Measurements from ENCODE around the gene PPM1N.
"Not testable (repeated sequence)": the region's sequence is repeated elsewhere in the genome, so short reads cannot be mapped to it uniquely, and the experiment has no call there.

The PPM1N gene

DNA sequence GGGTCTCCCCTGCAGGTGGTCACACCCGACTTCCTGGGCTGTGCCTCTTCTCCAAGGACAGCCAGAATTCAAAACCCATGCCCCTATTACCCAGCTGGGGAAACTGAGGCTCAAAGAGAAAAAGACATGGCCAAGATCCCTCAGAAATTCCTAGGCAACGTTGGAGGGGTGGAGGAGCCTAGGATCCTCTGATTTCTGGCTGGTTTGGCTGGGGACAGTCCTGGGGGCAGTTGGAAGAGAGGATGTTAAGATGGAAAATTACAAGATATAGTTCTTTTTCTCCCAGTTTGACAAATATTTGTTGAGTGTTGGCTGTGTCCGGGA lies 11.4 kb downstream of the PPM1N start:
- DNase-seq = no peak

DNA sequence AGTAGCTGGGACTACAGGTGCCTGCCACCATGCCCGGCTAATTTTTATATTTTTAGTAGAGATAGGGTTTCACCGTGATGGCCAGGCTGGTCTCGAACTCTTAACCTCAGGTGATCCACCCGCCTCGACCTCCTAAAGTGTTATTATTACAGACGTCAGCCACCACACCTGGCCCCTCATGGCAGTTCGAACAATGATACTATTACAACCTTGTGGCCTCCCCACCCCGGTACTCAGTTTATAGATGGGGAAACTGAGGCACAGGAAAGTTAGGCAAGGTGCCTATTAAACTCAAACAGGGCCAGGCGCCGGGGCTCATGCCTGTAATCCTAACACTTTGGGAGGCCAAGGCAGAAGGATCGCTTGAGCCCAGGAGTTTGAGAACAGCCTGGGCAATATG lies 12.1 kb downstream of the PPM1N start:
- not testable (repeated sequence) for DNase-seq

DNA sequence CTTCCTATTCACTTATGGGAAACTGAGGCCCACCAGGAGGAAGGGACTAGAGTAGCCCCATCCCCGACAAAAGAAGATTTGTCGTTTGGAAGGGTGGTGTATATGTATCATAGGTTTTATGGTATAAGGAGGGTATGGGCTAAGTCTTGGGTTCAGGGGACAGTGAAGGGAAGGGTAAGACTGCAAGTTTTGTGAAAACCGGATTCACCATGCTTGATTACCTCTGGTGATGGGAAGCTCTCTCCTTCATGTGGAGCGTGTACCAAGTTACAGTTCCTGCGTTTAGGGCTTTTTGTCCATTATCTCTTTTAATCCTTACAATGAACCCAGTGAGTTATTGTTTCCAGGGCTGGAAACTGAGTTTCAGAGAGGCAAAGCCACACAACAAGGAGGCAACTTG lies 12.8 kb downstream of the PPM1N start:
- no peak for DNase-seq

DNA sequence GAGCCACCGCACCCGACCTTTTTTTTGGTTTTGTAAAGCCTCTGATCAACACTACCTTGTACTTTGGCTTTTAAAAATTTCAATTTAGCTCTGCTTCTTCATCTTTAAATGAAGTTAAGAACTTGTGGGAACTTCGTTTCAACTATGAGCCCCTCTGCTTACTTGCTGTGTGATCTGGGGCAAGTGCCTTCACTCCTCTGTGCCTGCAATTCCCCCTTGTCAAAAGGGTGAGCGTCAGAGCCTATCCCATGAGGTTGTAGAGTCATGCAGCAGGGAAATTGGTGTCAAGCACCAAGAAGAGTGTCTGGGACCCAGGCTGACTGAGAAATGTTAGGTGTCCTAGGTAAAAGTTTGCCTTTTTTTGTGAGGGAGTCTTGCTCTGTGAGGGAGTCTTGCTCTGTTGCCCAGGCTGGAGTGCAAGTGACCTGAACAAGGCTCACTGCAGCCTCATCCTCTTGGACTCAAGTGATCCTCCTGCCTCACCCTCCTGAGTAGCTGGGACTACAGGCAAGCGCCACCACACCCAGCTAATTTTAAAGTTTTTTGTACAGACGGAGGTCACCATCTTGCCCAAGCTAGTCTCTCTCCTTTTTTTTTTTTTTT lies 14.7 kb downstream of the PPM1N start:
- DNase-seq = no peak

DNA sequence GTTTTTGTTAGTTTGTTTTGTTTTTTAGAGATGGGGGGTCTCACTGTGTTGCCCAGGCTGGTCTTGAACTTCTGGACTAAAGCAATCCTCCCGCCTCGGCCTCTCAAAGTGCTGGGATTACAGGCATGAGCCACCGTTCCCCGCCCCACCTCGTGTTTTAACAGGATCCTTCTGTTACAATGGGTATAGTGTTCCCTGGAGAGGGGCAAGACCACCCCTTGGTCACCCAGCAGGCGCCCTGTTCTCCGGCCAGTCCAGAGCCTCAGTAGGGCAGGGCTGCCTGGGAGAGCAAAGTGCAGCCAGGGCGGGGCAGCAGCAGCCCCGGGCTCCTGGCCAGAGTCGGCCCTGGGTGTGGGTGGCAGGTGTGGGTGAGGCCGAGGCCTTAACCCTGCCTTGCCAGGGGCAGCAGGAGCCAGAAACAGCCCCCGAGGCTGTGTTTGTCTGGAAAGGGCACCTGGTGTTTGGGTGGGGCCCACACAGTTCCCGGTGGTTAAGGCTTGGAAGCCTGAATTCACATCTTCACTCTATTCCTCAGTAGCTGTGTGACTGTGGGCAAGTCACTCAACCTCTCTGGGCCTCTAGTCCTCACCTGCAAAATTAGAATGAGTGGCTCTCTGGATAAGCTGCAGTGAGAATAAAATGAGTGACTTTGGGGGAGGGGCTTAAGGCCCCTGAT lies 16.3 kb downstream of the PPM1N start:
- DNase-seq = no peak

DNA sequence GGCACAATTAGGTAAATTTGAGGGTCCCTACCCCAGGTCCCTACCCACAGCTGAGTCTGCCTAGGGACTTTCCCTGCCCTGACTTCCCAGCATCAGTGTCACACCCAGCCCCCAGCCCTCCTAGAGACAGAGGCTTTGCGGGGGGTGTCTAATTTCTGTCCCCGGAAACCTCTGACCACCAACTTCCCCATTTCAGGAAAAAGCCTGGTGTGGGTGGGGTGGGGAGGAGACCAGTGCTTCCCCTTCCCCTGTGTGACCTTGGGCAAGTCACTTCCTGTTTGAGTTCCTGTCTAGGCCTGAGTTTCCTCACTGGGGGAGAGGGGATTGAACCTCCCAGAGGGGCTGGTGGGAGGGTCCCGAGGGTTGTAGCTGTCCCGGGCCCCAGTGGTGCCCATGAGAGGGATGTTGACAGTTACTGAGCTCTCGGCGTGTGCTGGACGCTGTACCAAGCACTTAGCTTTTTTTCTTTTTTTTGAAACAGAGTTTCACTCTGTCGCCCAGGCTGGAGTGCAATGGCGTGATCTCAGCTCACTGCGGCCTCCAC lies 16.9 kb downstream of the PPM1N start:
- no peak for DNase-seq

DNA sequence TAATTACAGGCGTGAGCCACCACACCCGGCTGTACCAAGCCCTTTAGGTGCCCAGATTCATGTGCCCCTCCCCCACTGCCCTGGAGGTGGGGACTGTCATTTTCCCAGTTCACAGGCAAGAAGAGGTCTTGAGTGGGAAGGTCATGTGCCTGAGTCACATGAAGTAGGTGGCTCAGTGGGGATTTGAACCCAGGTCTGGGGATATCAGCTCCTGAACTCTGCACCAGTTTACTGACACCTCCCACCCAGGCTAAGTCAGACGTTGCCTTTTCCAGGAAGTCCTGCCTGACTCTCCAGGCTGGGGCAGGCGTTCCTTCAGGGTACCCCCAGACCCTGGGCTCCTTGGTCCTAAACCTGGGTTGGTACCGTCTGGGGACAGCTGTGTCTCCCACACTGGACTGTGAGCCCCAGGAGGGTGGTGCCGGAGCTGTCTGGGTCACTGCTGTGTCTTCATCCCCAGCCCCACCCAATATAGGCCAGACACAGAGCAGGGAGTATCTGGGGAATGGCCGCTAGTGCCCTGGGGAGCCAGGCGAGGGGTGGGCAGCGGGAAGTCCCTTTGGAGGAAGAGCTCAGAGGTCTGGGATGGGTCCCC lies 17.7 kb downstream of the PPM1N start:
- DNase-seq = no peak

DNA sequence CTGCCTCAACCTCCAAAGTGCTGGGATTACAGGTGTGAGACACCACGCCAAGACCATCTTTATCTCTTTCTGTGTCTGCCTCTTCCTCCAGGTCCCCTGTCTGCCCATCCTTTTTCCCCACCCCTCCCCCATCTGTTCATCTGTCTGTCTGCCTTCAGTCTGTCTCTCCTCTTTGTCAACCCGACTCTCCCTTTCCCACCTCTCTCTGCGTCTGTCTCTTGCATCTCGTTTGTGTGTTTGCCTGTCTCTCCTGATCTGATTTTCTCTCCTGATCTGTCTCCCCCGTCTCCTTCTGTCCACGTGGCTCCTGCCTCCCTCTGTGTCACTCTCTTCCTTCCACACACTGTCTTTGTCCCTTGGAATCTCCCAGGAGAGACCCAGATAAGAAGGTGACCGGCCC lies 19.0 kb downstream of the PPM1N start:
- no peak for DNase-seq

DNA sequence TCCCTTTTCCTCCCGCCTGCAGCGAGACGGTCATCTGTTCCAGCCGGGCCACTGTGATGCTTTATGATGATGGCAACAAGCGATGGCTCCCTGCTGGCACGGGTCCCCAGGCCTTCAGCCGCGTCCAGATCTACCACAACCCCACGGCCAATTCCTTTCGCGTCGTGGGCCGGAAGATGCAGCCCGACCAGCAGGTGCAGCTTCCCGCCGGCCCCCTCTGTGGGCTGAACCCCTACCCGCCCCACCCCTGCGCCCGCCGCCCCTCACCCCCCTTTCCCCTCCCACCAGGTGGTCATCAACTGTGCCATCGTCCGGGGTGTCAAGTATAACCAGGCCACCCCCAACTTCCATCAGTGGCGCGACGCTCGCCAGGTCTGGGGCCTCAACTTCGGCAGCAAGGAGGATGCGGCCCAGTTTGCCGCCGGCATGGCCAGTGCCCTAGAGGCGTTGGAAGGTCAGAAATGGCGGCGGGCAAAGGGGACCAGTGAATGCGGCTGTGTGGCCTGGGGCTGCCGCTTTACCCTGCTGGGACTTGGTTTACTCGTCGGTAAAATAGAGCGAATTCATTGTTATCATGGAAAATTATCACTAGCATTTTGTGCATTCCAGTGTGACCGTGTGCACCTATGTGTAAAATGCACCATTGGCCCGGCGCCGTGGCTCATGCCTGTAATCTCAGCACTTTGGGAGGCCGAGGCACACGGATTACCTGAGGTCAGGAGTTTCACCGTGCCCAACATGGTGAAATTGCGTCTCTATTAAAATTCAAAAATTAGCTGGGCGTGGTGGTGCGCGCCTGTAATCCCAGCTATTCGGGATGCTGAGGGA lies 19.6 kb downstream of the PPM1N start:
- DNase-seq = no peak

DNA sequence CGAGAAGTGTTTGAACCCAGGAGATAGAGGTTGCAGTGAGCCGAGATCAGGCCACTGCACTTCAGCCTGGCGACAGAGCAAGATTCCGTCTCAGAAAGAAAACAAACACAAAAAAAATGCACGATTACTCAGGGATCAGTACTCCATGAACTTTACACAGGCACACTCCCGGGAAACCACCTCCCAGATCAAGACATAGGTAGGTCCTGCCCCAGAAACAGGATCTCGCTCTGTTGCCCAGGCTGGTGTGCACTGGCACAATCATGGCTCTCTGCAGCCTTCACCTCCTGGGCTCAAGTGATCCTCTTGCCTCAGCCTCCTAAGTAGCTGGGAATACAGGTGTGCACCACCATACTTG lies 20.2 kb downstream of the PPM1N start:
- no peak for DNase-seq

DNA sequence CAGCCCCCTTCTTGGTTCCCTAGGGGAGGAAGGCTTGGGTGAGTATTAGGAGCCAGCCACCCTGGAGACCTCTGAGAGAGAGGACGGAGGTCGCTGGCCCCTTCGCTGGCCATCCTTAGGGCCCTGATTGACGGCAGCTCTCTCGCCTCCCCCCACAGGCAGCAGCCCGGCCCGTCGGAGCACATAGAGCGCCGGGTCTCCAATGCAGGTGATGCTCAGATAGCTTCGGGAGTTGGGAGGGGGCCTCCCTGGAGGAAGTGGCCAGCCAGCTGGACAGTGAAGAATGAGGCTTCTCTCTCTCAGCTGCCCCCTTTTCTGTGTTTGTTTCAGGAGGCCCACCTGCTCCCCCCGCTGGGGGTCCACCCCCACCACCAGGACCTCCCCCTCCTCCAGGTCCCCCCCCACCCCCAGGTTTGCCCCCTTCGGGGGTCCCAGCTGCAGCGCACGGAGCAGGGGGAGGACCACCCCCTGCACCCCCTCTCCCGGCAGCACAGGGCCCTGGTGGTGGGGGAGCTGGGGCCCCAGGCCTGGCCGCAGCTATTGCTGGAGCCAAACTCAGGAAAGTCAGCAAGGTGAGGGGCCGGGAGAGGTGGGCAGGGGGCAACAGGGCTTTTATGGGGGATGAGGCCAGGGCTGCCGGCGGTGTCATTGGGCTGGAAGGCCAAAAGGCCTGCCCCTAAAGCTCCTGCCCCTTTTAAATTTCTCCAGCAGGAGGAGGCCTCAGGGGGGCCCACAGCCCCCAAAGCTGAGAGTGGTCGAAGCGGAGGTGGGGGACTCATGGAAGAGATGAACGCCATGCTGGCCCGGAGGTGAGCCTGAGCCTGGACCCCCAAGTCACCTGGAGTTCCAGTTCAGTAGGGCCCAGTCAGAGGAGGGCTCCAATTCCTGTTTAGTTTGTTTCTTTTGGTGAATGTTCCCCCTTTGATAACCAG lies 24.0 kb downstream of the PPM1N start:
- DNase-seq = no peak

DNA sequence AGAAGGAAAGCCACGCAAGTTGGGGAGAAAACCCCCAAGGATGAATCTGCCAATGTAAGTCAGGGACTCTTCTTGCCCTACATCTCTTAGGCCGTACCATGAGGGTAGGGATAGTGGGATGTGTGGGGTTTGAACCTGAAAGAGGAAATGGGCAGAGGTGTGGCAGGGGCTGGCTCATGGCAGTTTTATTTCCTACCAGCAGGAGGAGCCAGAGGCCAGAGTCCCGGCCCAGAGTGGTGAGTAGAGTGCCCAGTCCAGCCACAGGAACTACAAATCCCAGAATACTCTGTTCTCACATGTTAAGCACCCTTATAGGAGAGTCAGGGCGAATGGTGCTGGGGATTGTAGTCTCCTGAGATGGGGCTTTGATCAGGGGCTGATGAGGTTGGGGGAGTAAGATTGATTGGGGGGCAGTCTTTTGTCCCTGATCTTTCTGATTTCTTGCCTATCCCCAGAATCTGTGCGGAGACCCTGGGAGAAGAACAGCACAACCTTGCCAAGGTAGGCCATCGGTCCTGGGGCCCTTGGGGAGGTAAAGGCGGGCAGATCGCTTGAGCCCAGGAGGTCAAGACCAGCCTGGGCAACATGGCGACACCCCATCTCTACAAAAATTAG lies 25.5 kb downstream of the PPM1N start:
- peak; percentile 65 to 89 (median 86) for DNase-seq

DNA sequence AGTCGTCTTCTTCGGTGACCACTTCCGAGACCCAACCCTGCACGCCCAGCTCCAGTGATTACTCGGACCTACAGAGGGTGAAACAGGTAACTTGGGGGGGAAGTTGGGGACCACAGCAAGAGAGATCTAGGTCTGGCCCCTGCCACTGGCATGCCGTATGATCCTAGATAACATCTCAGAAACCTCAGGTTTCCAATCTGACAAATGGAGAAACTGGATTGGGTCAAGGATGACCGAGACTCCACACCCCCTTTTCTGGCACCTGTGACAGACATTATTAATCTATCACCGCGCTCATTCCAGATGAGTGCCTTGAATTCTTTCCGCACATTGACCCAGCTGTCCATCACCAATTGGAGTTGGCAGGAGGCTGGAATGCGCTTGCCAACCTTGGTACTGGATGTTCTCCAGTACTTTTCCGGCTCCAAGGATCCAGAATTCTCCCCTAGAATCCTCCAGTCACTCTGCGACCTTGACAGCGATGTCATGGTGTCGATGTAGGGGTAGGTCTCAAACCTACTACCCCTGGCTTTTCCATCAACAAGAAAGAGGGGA lies 26.4 kb downstream of the PPM1N start:
- no peak for DNase-seq

DNA sequence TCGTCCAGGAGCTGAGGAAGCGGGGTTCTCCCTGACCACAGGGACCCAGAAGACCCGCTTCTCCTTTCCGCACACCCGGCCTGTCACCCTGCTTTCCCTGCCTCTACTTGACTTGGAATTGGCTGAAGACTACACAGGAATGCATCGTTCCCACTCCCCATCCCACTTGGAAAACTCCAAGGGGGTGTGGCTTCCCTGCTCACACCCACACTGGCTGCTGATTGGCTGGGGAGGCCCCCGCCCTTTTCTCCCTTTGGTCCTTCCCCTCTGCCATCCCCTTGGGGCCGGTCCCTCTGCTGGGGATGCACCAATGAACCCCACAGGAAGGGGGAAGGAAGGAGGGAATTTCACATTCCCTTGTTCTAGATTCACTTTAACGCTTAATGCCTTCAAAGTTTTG lies 27.9 kb downstream of the PPM1N start:
- DNase-seq = peak; percentile 45 to 72 (median 63)

DNA sequence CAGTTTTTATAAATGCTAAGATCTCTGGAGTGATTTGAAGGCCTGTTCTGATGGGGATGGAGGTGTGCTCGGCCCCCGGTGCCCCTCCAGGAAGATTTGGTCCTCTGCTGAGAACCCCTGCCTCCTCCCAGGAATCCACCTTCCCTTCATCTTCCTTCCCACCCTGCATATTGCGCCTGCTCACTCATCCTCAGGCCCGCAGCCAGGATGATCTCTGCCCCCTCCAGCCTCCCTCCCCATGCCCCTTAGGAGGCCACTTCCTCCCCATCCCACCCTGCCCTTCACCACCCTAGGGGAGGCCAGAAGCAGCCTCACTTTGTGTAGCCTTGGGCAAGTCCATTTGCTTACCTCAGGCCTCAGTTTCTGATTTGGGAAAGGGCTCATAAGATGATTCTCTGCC lies 28.7 kb downstream of the PPM1N start:
- no peak for DNase-seq

DNA sequence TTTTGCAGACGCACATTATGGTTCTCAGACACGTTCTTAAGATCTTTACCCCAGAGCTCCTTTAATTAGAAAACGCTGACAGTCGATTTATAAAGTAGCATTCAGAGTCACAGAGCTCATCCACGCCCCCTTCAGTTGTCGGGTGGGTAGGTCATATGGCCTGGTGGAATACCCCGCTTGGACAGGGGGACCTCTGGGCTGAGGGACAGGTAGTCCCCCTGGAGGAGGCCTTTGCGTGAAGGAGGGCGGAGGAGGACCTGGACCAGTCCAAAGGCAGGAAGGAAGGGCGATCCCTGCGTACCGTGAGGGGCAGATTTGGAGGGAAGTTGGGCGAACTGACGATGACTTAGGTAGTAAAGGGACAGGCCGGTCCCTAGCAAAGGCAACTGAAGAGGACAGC lies 29.5 kb downstream of the PPM1N start:
- DNase-seq = no peak

DNA sequence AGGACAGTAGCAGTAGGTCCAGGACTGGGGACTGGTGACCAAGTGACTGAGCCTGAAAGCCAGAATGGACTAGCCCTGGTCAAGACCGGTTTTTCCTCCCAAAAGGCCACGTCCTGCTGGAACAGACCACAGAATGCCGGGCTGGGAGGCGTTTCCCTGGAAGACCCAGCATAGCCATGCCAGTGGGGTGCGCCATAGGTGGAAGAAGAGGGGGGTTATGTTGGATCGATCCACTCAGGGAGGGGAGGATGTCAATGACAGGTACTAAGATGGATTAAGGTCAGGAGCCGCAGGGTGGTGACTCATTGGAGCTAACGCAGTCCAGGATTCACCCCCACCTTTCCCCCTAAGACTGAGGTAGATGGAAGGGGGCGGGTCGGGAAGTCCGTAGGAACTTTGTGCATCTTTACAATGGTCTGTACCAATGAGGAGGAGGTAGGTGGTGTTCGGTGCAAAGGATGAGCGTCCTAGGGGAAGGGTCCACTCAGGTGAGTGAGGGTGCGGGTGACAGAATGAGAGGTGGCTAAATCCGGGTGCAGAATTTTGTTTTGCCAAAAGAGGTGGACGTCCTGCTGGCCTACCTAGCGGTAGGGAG lies 30.0 kb downstream of the PPM1N start:
- peak in 1 of 3 experiments; percentile 23 for DNase-seq

DNA sequence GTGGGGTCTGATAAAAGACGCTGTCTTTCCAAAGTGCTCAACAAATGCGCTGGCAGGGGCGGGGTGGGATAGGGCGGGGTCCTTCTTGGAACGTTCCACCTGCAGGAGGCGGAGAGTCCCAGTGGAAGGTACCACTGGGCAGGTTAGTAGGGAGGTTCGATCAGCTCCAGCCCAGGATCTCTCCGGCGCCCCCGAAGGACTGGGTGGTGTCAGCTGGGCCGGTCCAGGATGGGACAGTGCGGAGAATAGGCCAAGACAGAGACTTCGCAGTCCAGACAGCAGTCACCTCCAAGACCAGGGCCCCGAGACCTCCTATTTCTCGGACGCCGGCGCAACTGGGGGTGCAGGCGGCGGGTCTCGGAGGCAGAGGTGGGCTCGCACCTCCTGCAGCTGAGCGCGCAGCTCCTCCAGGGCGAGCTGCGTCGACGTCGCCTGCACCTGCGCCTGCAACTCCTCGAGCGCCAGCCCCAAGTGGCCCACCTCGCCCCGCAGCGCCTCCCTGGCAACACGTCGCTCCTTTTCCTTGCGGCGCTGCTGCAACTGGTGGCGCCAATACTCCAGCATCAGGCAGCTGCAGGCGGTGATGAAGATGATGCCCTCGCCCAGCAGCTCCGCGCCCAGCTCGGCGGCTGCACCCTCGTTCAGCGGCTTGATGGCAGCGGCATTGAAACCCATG lies 30.6 kb downstream of the PPM1N start:
- DNase-seq = peak; percentile 34 to 74 (median 53)

DNA sequence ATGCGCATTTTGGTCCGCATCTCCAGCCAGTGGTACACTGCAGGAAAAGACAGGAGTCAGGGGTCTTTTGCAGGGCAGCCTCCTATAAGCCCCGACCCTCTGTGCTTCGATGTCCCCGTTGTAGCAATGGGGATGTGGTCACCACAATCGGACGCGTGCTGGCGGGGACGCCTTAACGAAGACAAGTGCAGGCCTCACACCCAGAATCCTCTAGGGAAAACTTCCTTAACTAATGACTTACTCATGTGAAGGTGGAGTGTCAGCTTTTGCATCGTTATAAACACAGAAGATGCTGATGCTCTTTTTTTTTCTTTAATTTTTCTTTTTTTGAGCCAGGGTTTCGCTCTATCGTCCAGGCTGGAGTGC lies 31.2 kb downstream of the PPM1N start:
- DNase-seq = peak in 2 of 3 experiments; percentile 16 to 29

DNA sequence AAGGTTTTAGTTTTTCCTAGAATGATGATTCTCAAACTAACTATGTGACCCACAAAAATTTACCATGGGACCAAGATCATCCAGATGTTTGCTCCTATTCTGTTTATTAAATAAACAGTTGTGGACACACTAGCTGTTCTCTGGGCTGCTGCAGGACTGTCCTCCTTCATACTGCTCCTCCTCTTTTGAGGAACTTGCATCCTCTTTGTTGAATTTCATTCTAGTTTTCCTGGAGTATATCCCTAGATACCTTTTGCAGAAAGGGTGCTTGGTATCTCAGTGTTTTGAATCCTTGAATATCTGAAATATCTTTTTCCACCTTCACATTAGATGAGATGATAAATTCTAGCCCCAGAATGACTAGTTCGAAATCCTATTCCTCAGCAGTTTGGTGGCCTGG lies 33.1 kb downstream of the PPM1N start:
- DNase-seq = no peak

DNA sequence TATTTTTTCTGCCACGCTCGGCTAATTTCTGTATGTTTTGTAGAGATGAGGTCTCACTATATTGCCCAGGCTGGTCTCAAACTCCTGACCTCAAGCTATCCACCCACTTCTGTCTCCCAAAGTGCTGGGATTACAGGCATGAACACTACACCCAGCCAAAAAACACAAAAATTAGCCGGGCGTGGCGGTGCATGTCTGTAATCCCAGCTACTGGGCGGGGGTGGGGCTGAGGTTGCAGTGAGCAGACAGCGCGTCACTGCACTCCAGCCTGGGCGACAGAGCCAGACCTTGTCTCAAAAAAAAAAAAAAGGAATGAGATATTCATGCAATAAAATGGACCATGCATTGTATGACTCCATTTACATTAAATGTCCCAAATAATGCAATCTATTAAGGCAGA lies 41.2 kb downstream of the PPM1N start:
- DNase-seq = no peak
